HepG2 (cell line): ENCODE data around the gene LYPD3. TPM values are rescaled to one million over a fixed set of nuclear protein-coding genes. Genes with fewer than 3 reads are reported as not detected.

Source experiments
- ATAC-seq: fragments of 200-7000 bp; cut with Tn5 transposase; 3 replicates; pipeline ENCODE4 v1.9.1; 2020; ENCODE audit warnings: mild to moderate bottlenecking, moderate library complexity
- BruUV-seq: library from RNA; stranded (reverse); fragments of 400-500 nt; replicated peaks from 2 replicates; lab custom pipeline; 2021; lab: Mats Ljungman, UMichigan
- CTCF ChIA-PET: fragments of 300-600 bp; formaldehyde crosslinking; extraction: SDS; loops from one replicate; lab custom pipeline; 2021; ENCODE audit warnings: low total read pairs, inconsistent platforms, low intra/inter-chr PET ratio; lab: Yijun Ruan, JAX
- POLR2A ChIA-PET: fragments of 350-600 bp; sonication (Branson Sonifier 250); formaldehyde crosslinking; loops from one replicate; lab custom pipeline; 2020; ENCODE audit warnings: antibody characterized with exemption, inconsistent platforms; lab: Yijun Ruan, JAX
- DNase-seq: peaks from one replicate; pipeline ENCODE4 v3.0.0-alpha.2; 2015; ENCODE audit warnings: low spot score
- FAIRE-seq: peaks from 3 replicates; lab custom pipeline; 2011; peaks lifted over from hg19 to GRCh38; lab: Jason Lieb, UNC
- H2AFZ ChIP-seq: one replicate; pipeline ENCODE4 v1.6.1; 2011; ENCODE audit warnings: low read length, inconsistent platforms
- H3K27ac ChIP-seq: fragments of 300-600 bp; 3 replicates; pipeline ENCODE4 v1.8.0; 2011; ENCODE audit warnings: mixed run types, mild to moderate bottlenecking, mixed read lengths, low read length, inconsistent platforms; ENCODE audit not compliant: insufficient read depth; ENCODE audit errors: extremely low read length
- H3K27me3 ChIP-seq, 2 experiments: fragments of 200-600 bp in 1 of 2; 2 replicates in 1 of 2; 3 replicates in 1 of 2; pipeline versions ENCODE4 v1.6.0 to v1.8.0; 2011; ENCODE audit warnings: low read length in 2 of 2, mild to moderate bottlenecking in 2 of 2, moderate library complexity in 2 of 2, inconsistent platforms in 1 of 2; ENCODE audit not compliant: insufficient read depth in 2 of 2, control insufficient read depth in 1 of 2
- H3K36me3 ChIP-seq, 2 experiments: fragments of 200-600 bp in 1 of 2; replicated peaks in 1 of 2; 2 replicates in 1 of 2; 3 replicates in 1 of 2; pipeline versions ENCODE4 v1.5.1 to v1.8.0; 2011; ENCODE audit warnings: low read length in 2 of 2, inconsistent platforms in 1 of 2; ENCODE audit not compliant: insufficient read depth in 2 of 2, control insufficient read depth in 1 of 2
- H3K4me1 ChIP-seq: 2 replicates; pipeline ENCODE4 v1.5.1; 2012; ENCODE audit warnings: low read length, inconsistent platforms; ENCODE audit not compliant: insufficient read depth
- H3K4me2 ChIP-seq: 2 replicates; pipeline ENCODE4 v1.6.0; 2011; ENCODE audit warnings: low read depth, low read length, inconsistent platforms
- H3K4me3 ChIP-seq, 3 experiments: fragments of 200-600 bp in 1 of 3; sonication (generic), shearing (Covaris generic) in 1 of 3; replicated peaks in 1 of 3; 2 replicates each; pipeline ENCODE4 v1.5.1; 2011 to 2016; ENCODE audit warnings: low read length in 3 of 3, inconsistent platforms in 2 of 3, low read depth in 2 of 3, mild to moderate bottlenecking in 2 of 3, control low read depth in 1 of 3, mixed read lengths in 1 of 3; ENCODE audit not compliant: insufficient read depth in 1 of 3
- H3K79me2 ChIP-seq: one replicate; pipeline ENCODE4 v1.6.1; 2011; ENCODE audit warnings: low read length, inconsistent platforms; ENCODE audit not compliant: insufficient read depth
- H3K9ac ChIP-seq: 2 replicates; pipeline ENCODE4 v1.6.0; 2011; ENCODE audit warnings: mild to moderate bottlenecking, low read depth, low read length, inconsistent platforms; ENCODE audit not compliant: insufficient read depth
- H3K9me3 ChIP-seq: 2 replicates; pipeline ENCODE4 v1.5.1; 2012; ENCODE audit warnings: mild to moderate bottlenecking, low read length
- H4K20me1 ChIP-seq: 2 replicates; pipeline ENCODE4 v1.6.0; 2011; ENCODE audit warnings: inconsistent platforms, mild to moderate bottlenecking, low read length, moderate library complexity; ENCODE audit not compliant: insufficient read depth
- CREB1 ChIP-seq, 2 experiments: fragments of 450-650 bp in 1 of 2; IDR thresholded peaks; 2 replicates each; pipeline ENCODE4 v1.6.1; 2016 to 2017; ENCODE audit warnings: control low read depth in 1 of 2, mild to moderate bottlenecking in 1 of 2, missing compliant biosample characterization in 1 of 2, missing genetic modification characterization in 1 of 2
- KLF11 ChIP-seq: IDR thresholded peaks from 2 replicates; pipeline ENCODE4 v1.6.1; 2016; ENCODE audit warnings: missing compliant biosample characterization
- NFE2L2 ChIP-seq: fragments of 150-350 bp; IDR thresholded peaks from 2 replicates; pipeline ENCODE4 v1.6.1; 2014; ENCODE audit warnings: low read length
- NRL ChIP-seq: sonication (generic); formaldehyde crosslinking; IDR thresholded peaks from 2 replicates; pipeline ENCODE4 v1.5.0; 2020; ENCODE audit warnings: missing genetic modification reagents, mild to moderate bottlenecking, moderate library complexity, borderline replicate concordance
- RFX3 ChIP-seq: IDR thresholded peaks from 2 replicates; pipeline ENCODE4 v1.6.1; 2016; ENCODE audit warnings: missing biosample characterization, missing genetic modification reagents
- SIX4 ChIP-seq: sonication (generic); formaldehyde crosslinking; IDR thresholded peaks from 2 replicates; pipeline ENCODE4 v1.4.0; 2020; ENCODE audit warnings: missing genetic modification reagents
- U2AF1 ChIP-seq: fragments of 200-400 bp; formaldehyde crosslinking; optimal IDR thresholded peaks from 2 replicates; pipeline ENCODE3; 2017; ENCODE audit warnings: mild to moderate bottlenecking, low read depth, low read length
- XRCC5 ChIP-seq: fragments of 200-400 bp; formaldehyde crosslinking; optimal IDR thresholded peaks from 2 replicates; pipeline ENCODE3; 2017; ENCODE audit warnings: mild to moderate bottlenecking, low read length
- ZFP41 ChIP-seq: sonication (generic); formaldehyde crosslinking; IDR thresholded peaks from 2 replicates; pipeline ENCODE4 v1.4.0; 2020; ENCODE audit warnings: mild to moderate bottlenecking, missing genetic modification reagents, borderline replicate concordance
- ZNF512 ChIP-seq: sonication (generic); formaldehyde crosslinking; IDR thresholded peaks from 2 replicates; pipeline ENCODE4 v1.4.0; 2020; ENCODE audit warnings: mild to moderate bottlenecking, missing genetic modification reagents
- ZNF569 ChIP-seq: sonication (generic); formaldehyde crosslinking; IDR thresholded peaks from 2 replicates; pipeline ENCODE4 v1.5.0; 2020; ENCODE audit warnings: mild to moderate bottlenecking, missing genetic modification reagents, moderate library complexity, borderline replicate concordance
- WGBS: methylation state at CpG from one replicate; pipeline ENCODE4 v1.1.6; 2017; ENCODE audit warnings: low lambda C conversion rate; 5-methylcytosine and 5-hydroxymethylcytosine counted together
- in situ Hi-C: cut with HindIII; loops from 2 replicates; pipeline ENCODE4 v1.10.0; 2017; ENCODE audit warnings: low pct_unique_long_range_greater_than_20kb; ENCODE audit not compliant: extremely low pct_ligation_motif_present
- intact Hi-C: fragments of 100-400 bp; cut with micrococcal nuclease; formaldehyde crosslinking; loops from one replicate; pipeline ENCODE4 v1.10.0; 2022; ENCODE audit not compliant: unreplicated experiment
- polyA plus RNA-seq, 8 experiments: library from polyadenylated mRNA; depleted of rRNA in 3 of 8; stranded (reverse) in 7 of 8; unstranded in 1 of 8; fragments of >200 nt; fragmentation: Illumina TruSeq in 4 of 8; extraction: Trizol in 4 of 8; gene quantifications; 2 replicates each; pipeline versions ENCODE4 v1.2.1 to v1.2.3, GENCODE V29; 2011 to 2016; ENCODE audit warnings: low read depth in 4 of 8, missing spikeins in 1 of 8, mixed read lengths in 1 of 8; ENCODE audit not compliant: insufficient read depth in 1 of 8
- total RNA-seq, 5 experiments: library from RNA; depleted of rRNA; stranded (reverse); fragments of >200 nt; fragmentation: Illumina TruSeq; extraction: Trizol; gene quantifications; 2 replicates each; pipeline ENCODE4 v1.2.3, GENCODE V29; 2016; ENCODE audit warnings: low read depth in 1 of 5

Gene LYPD3
- total and polyA plus RNA-seq, 2 of the 13 experiments (the other 11 are each of a cell fraction or from before 2014, with no cell fraction given), result 0.51 to 1.5 TPM

- intact Hi-C loops (no loop called here), in situ Hi-C loops (no loop called here)
- Histone ChIP-seq H3K36me3 (0 out of 5 replicates have a peak, but pooled peaks cover 0 to 1% of the 10 kb centered on the region in 2 experiments), H3K9ac (no peak overlapping the region), H3K4me2 (no peak overlapping the region), H3K79me2 (no peaks in the 10 kb centered on the region), H3K9me3 (no peaks in the 10 kb centered on the region), H3K27me3 (no peaks in the 10 kb centered on the region), H3K27ac (no peak overlapping the region), H3K4me1 (peaks cover 29% of the 10 kb centered on the region), H2AFZ (no peak overlapping the region), H3K4me3 (no peak overlapping the region), H4K20me1 (no peaks in the 10 kb centered on the region)
- FAIRE-seq, result no peak
- 32% methylated on average over 2 of the region's 5 CpGs for WGBS
- ChIA-PET CTCF (no interaction called here), POLR2A (interaction anchor here (0.8 kb wide), 1 partner anchor 33 kb away, joined by 3 read pairs; no protein-coding TSS in a partner anchor)
- peak; percentile 15; the same call in 2 of the 3 replicates for ATAC-seq
- no peak for TF ChIP-seq RFX3 (CRISPR knock-in tag)
- no peak for TF ChIP-seq CREB1 (IDR thresholded peaks at IDR 0.05)
- no peak for TF ChIP-seq CREB1 (CRISPR knock-in tag; IDR thresholded peaks at IDR 0.05)
- no peak for TF ChIP-seq SIX4
- TF ChIP-seq KLF11 (CRISPR knock-in tag), result no peak
- no peak for TF ChIP-seq U2AF1
- no peak for TF ChIP-seq NFE2L2
- TF ChIP-seq NRL (CRISPR knock-in tag), result no peak
- no peak for TF ChIP-seq ZNF569 (CRISPR knock-in tag)
- no peak for TF ChIP-seq ZNF512
- no peak for TF ChIP-seq ZFP41
- TF ChIP-seq XRCC5, result no peak
- BruUV-seq, result no TSS peak
- no peak for DNase-seq
Observed at GRCh38 chr19:43471091-43471490, 5.7 kb upstream of the LYPD3 start.
